HG02678 (cell line): ENCODE data around the gene FAM237A.

Source experiments
- ATAC-seq: cut with Tn5 transposase; IDR thresholded peaks from one replicate; pipeline ENCODE4 v1.9.1; 2021; ENCODE audit warnings: mild to moderate bottlenecking, moderate library complexity; ENCODE audit not compliant: unreplicated experiment

Gene FAM237A

DNA sequence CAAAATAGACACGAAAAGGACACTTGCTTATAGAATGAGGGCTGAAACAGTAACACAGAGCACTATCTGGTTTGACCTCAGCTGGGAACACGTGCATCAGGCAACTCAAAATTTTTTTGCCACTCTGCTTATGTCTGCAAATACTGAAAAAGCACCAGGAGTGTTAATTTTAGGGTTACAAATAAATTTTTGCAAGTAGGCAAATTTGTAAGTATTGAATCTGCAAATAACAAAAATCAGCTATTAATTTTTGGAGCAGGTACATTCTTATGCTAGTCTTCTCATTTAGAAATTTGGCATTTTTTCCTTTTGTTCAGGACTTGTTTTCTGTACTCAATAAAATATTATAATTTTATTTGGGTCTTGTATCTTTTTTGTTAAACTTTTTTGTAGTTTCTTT, 46.2 kb downstream of the FAM237A start:
- no peak for ATAC-seq

DNA sequence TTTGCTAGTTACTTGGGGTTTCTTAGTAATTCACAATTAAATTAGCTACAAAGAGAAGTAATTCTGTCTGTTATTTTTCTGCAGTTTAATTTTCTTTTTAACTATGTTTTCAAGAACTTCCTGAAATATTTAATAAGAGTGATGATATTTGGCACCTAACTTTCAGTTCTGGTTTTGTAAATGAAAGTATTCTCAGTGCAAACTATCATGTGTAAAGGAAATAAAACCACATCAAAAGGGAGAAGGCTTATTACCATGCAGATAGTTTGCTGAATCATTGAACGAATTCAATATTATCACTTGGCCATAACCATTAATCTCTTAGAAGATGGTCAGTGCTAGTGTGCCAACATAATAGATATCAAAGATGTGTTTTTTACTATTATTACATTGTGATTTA, 46.7 kb downstream of the FAM237A start:
- no peak for ATAC-seq

- ATAC-seq: no peak
Measured at GRCh38 chr2:206692971-206693370, 50.7 kb downstream of the FAM237A start.

DNA sequence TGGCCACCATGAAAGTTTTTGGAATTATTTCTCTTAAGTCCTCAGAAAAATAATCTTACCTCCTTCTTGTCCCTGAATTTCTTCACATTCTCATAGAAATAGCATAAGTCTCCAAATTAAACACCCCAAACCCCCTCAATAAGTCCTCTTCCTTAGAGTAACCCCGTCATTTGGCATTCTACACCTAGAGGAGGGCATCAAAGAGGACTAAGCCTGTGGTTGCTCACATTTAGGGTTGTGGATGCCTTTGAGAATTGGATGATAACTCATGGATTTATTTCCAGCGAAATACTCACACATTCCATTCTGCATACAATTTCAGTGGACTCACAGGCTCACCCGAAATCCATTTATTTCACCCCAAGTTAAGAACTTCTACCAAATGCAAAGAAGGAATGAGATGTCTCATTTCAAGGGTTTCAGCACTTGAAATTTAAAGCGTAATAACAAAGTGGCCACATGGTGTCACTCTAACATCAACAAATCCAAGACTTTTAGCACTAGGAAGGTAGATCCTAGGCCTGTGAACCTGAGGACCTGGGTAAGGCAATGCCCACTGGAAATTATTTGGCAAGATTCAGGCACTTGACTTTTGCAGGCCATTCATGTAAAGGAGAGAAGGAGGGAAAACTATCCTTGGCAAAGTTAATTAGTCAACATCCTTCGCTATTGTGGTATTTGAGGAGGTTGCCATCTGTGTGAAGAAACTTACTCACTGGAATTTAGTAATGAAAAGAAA, 51.3 kb downstream of the FAM237A start:
- peak; percentile 72 for ATAC-seq

DNA sequence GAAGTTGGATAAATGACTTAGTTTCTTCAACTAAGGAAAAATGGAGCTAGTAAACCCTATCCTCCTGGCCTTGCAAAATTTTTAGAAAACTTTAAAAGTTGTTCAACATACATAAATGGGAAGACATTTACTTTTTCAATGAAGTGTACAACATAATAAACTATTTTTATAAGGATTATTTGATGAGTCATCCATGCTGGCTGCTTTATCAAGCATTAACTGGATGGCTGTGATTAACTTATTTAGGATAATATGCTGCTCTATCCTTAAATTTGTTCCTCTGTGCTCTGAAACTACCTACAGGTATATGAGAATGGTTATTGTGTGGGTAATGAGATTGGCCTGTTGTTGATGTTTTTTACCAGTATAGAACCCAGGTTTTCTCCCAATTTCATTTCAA, 54.6 kb downstream of the FAM237A start:
- no peak for ATAC-seq

DNA sequence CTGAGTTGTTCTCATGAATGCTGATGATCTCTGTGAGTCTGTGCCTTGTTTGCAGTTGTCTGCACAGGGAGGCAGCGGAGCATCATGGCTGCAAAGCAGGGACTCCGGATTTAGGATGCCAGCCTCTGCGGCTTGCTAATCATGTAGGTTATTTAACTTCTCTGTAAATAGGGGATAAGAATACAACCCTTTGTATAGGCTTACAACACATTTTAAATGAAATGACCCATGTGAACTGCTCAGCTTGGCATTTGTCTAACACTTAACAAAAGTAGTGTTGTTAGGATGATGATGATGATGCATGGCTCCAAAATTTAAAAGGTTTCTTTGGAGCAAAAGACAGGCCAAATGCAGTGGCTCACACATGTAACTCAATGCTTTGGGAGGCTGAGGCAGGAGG, 56.5 kb downstream of the FAM237A start:
- no peak for ATAC-seq
